ENCODE data around the gene NFATC2.

NFATC2 gene

GRCh38 chr20:51451484-51451883 is 91.0 kb downstream of the NFATC2 start:
- no peak overlapping the region for H3K27ac Mint-ChIP-seq
- no peak overlapping the region for H3K4me3 Mint-ChIP-seq
- H3K4me1 Mint-ChIP-seq (ENCODE audit: low read depth) = peaks cover 1% of the 10 kb centered on the region
- H3K27me3 Mint-ChIP-seq (ENCODE audit: low read depth) = no peaks in the 10 kb centered on the region
- DNase-seq (ENCODE audit: low spot score) = no peak
- no peaks in the 10 kb centered on the region for H3K9me3 Mint-ChIP-seq
- peaks cover 58% of the 10 kb centered on the region for H3K36me3 Mint-ChIP-seq (ENCODE audit: low read depth)

GRCh38 chr20:51450984-51451383 is 91.5 kb downstream of the NFATC2 start:
- no peak overlapping the region for H3K27ac Mint-ChIP-seq
- H3K27me3 Mint-ChIP-seq (ENCODE audit: low read depth) = no peaks in the 10 kb centered on the region
- DNase-seq (ENCODE audit: low spot score) = no peak
- H3K4me1 Mint-ChIP-seq (ENCODE audit: low read depth) = peaks cover 1% of the 10 kb centered on the region
- peaks cover 61% of the 10 kb centered on the region for H3K36me3 Mint-ChIP-seq (ENCODE audit: low read depth)
- no peaks in the 10 kb centered on the region for H3K9me3 Mint-ChIP-seq
- no peak overlapping the region for H3K4me3 Mint-ChIP-seq

- H3K9me3 Mint-ChIP-seq = no peaks in the 10 kb centered on the region
- H3K36me3 Mint-ChIP-seq (ENCODE audit: low read depth) = peaks cover 60% of the 10 kb centered on the region
- no peaks in the 10 kb centered on the region for H3K27me3 Mint-ChIP-seq (ENCODE audit: low read depth)
- no peak for DNase-seq (ENCODE audit: low spot score)
- no peak overlapping the region for H3K27ac Mint-ChIP-seq
- H3K4me3 Mint-ChIP-seq = no peak overlapping the region
- H3K4me1 Mint-ChIP-seq (ENCODE audit: low read depth) = peaks cover 2% of the 10 kb centered on the region
Measured at GRCh38 chr20:51450221-51450712, 92.3 kb downstream of the NFATC2 start.

- DNase-seq (ENCODE audit: low spot score) = no peak
- Mint-ChIP-seq H3K9me3 (no peaks in the 10 kb centered on the region), H3K36me3 (ENCODE audit: low read depth) (peaks cover 60% of the 10 kb centered on the region), H3K27ac (no peak overlapping the region), H3K4me3 (no peak overlapping the region), H3K27me3 (ENCODE audit: low read depth) (no peaks in the 10 kb centered on the region), H3K4me1 (ENCODE audit: low read depth) (peaks cover 7% of the 10 kb centered on the region)
Measured at GRCh38 chr20:51449498-51450220, 92.9 kb downstream of the NFATC2 start.

GRCh38 chr20:51447765-51448148 is 94.8 kb downstream of the NFATC2 start:
- Mint-ChIP-seq H3K9me3 (no peaks in the 10 kb centered on the region), H3K4me3 (no peak overlapping the region), H3K4me1 (ENCODE audit: low read depth) (peaks cover 5% of the 10 kb centered on the region), H3K27ac (no peak overlapping the region), H3K36me3 (ENCODE audit: low read depth) (peaks cover 54% of the 10 kb centered on the region), H3K27me3 (ENCODE audit: low read depth) (no peaks in the 10 kb centered on the region)
- DNase-seq (ENCODE audit: low spot score) = no peak

- H3K36me3 Mint-ChIP-seq (ENCODE audit: low read depth) = peaks cover 49% of the 10 kb centered on the region
Measured at GRCh38 chr20:51447097-51447764, 95.3 kb downstream of the NFATC2 start.

GRCh38 chr20:51446656-51447055 is 95.9 kb downstream of the NFATC2 start:
- peaks cover 48% of the 10 kb centered on the region for H3K36me3 Mint-ChIP-seq (ENCODE audit: low read depth)
- H3K27ac Mint-ChIP-seq = no peak overlapping the region
- H3K27me3 Mint-ChIP-seq (ENCODE audit: low read depth) = no peaks in the 10 kb centered on the region
- no peak for DNase-seq (ENCODE audit: low spot score)
- no peaks in the 10 kb centered on the region for H3K9me3 Mint-ChIP-seq
- peaks cover 8% of the 10 kb centered on the region for H3K4me1 Mint-ChIP-seq (ENCODE audit: low read depth)
- H3K4me3 Mint-ChIP-seq = no peak overlapping the region

More at GRCh38 chr20:51447097-51447764, 95.3 kb downstream of the NFATC2 start:
- H3K4me3 Mint-ChIP-seq = no peak overlapping the region
- H3K9me3 Mint-ChIP-seq = no peaks in the 10 kb centered on the region
- H3K27me3 Mint-ChIP-seq (ENCODE audit: low read depth) = no peaks in the 10 kb centered on the region
- H3K27ac Mint-ChIP-seq = no peak overlapping the region
- peaks cover 5% of the 10 kb centered on the region for H3K4me1 Mint-ChIP-seq (ENCODE audit: low read depth)
- DNase-seq (ENCODE audit: low spot score) = no peak

GRCh38 chr20:51446230-51446629 is 96.3 kb downstream of the NFATC2 start:
- Mint-ChIP-seq H3K4me3 (no peak overlapping the region), H3K4me1 (ENCODE audit: low read depth) (peaks cover 9% of the 10 kb centered on the region), H3K36me3 (ENCODE audit: low read depth) (peaks cover 50% of the 10 kb centered on the region), H3K27ac (no peak overlapping the region), H3K27me3 (ENCODE audit: low read depth) (no peaks in the 10 kb centered on the region), H3K9me3 (no peaks in the 10 kb centered on the region)
- no peak for DNase-seq (ENCODE audit: low spot score)

GRCh38 chr20:51445591-51445990 is 96.9 kb downstream of the NFATC2 start:
- H3K27ac Mint-ChIP-seq = no peak overlapping the region
- H3K27me3 Mint-ChIP-seq (ENCODE audit: low read depth) = no peaks in the 10 kb centered on the region
- peaks cover 10% of the 10 kb centered on the region for H3K4me1 Mint-ChIP-seq (ENCODE audit: low read depth)

GRCh38 chr20:51444922-51445438 is 97.5 kb downstream of the NFATC2 start:
- Mint-ChIP-seq H3K4me1 (ENCODE audit: low read depth) (peaks cover 14% of the 10 kb centered on the region), H3K4me3 (no peak overlapping the region), H3K9me3 (no peaks in the 10 kb centered on the region), H3K36me3 (ENCODE audit: low read depth) (peaks cover 54% of the 10 kb centered on the region), H3K27me3 (ENCODE audit: low read depth) (no peaks in the 10 kb centered on the region), H3K27ac (no peak overlapping the region)
- DNase-seq (ENCODE audit: low spot score) = no peak

More at GRCh38 chr20:51445591-51445990, 96.9 kb downstream of the NFATC2 start:
- no peaks in the 10 kb centered on the region for H3K9me3 Mint-ChIP-seq
- H3K36me3 Mint-ChIP-seq (ENCODE audit: low read depth) = peaks cover 53% of the 10 kb centered on the region
- DNase-seq (ENCODE audit: low spot score) = no peak
- H3K4me3 Mint-ChIP-seq = no peak overlapping the region

- peaks cover 54% of the 10 kb centered on the region for H3K36me3 Mint-ChIP-seq (ENCODE audit: low read depth)
- DNase-seq (ENCODE audit: low spot score) = no peak
- peaks cover 15% of the 10 kb centered on the region for H3K4me1 Mint-ChIP-seq (ENCODE audit: low read depth)
- no peaks in the 10 kb centered on the region for H3K9me3 Mint-ChIP-seq
- no peak overlapping the region for H3K4me3 Mint-ChIP-seq
- H3K27ac Mint-ChIP-seq = no peak overlapping the region
- no peaks in the 10 kb centered on the region for H3K27me3 Mint-ChIP-seq (ENCODE audit: low read depth)
Measured at GRCh38 chr20:51444467-51444866, 98.1 kb downstream of the NFATC2 start.

- no peak for DNase-seq (ENCODE audit: low spot score)
- H3K27ac Mint-ChIP-seq = no peak overlapping the region
- H3K9me3 Mint-ChIP-seq = no peaks in the 10 kb centered on the region
- H3K4me3 Mint-ChIP-seq = no peak overlapping the region
- peaks cover 62% of the 10 kb centered on the region for H3K36me3 Mint-ChIP-seq (ENCODE audit: low read depth)
- no peaks in the 10 kb centered on the region for H3K27me3 Mint-ChIP-seq (ENCODE audit: low read depth)
- H3K4me1 Mint-ChIP-seq (ENCODE audit: low read depth) = peaks cover 27% of the 10 kb centered on the region
Measured at GRCh38 chr20:51442602-51443001, 99.9 kb downstream of the NFATC2 start.

- Mint-ChIP-seq H3K27me3 (ENCODE audit: low read depth) (no peaks in the 10 kb centered on the region), H3K36me3 (ENCODE audit: low read depth) (peaks cover 62% of the 10 kb centered on the region), H3K27ac (peak overlapping the region; percentile 20), H3K4me1 (ENCODE audit: low read depth) (peaks cover 29% of the 10 kb centered on the region), H3K9me3 (no peaks in the 10 kb centered on the region), H3K4me3 (no peak overlapping the region)
- DNase-seq (ENCODE audit: low spot score) = no peak
Measured at GRCh38 chr20:51440589-51440988, 101.9 kb downstream of the NFATC2 start.

- Mint-ChIP-seq H3K27me3 (ENCODE audit: low read depth) (no peaks in the 10 kb centered on the region), H3K4me1 (ENCODE audit: low read depth) (peaks cover 24% of the 10 kb centered on the region), H3K4me3 (no peak overlapping the region), H3K36me3 (ENCODE audit: low read depth) (peaks cover 66% of the 10 kb centered on the region), H3K27ac (peak overlapping the region; percentile 10), H3K9me3 (no peaks in the 10 kb centered on the region)
- DNase-seq (ENCODE audit: low spot score) = no peak
Measured at GRCh38 chr20:51439160-51439689, 103.3 kb downstream of the NFATC2 start.
